ENCODE measurements around the gene ROBO3.

Gene ROBO3

DNA sequence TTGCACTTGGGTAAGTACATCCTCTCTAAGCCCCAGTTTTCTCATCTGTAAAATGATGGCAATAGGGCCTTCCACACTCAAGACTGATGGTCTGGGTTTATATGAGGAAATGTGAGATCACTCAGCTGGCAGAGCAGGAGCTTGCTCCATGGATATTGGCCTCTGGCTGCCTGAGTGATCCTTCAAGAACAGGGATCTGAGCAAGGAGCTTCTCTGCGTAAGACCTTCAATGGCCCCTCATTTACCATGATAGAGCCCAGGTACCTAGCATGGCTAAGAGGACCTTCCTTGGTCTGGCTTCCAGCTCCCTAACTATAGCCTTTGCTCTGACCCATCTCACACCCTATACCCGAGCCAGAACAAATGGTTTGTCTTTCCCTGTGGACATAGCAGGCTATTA lies 26.9 kb downstream of the ROBO3 start:
- DNase-seq (ENCODE audit: low read depth), result no peak

GRCh38 chr11:124892750-124893454 lies 27.7 kb downstream of the ROBO3 start:
- DNase-seq (ENCODE audit: low read depth), result no peak

GRCh38 chr11:124893781-124894401 lies 28.7 kb downstream of the ROBO3 start:
- no peak for DNase-seq (ENCODE audit: low read depth)

GRCh38 chr11:124894606-124895430 lies 29.6 kb downstream of the ROBO3 start:
- DNase-seq (ENCODE audit: low read depth), result no peak

- no peak for DNase-seq (ENCODE audit: low read depth)
Measured at GRCh38 chr11:124895471-124895971, 30.3 kb downstream of the ROBO3 start.

DNA sequence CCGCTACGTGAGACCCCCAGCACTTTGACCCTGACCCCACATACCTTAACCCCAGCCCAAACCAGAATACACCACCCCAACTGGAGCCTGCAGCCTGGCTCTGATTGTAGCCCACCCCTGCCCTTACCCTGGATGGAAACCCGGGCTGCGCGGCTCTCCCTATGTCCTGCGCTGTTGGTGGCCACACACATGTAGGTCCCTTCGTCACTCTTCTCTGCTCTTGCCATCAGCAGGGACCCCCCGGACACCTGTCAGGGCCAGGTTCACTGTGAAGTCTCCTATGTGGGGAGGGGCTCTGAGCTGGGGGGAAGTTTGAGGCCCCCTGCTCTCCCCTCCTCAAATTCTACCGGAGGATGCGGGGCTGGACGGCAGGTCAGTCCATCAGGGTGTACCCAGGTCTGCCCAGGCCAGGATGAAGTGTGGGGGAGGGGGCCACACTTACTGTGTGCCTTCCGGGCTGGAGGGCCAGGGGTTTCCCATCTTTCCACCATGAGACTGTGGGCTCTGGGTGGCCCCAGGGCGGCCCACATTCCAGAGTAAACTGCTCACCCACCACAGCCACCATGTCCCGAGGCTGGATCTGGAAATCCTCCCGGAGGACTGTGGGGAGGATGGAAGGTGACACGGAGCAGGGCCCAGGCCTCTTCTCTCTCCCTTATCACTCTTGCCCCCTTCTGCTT lies 31.0 kb downstream of the ROBO3 start:
- DNase-seq (ENCODE audit: low read depth), result no peak

DNA sequence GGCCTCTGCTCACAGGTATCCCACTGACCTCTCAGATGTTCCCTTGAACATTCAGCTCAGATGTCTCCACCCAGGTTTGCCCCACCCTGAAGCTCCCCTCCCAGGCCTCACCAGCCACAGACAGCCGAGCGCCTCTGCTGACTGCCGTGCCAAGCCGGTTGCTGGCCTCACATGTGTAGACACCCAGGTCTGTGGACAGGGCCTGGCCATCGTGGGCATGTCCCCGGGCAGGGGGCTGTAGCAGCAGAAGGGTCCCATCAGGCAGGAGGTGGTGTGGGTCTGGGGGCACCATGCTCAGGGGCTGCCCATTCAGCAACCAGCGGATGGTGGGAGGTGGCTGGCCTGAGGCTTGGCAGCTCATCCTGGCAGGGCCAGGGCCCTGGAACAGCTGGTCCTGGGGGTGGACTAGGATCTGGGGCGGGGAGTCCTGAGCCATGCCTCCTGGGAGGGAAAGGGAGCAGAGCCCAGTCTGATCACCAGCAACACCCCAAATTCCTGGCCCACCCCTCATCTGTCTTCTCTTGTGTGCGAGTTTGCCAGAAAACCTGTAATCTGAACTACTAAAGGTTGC lies 31.7 kb downstream of the ROBO3 start:
- DNase-seq (ENCODE audit: low read depth), result no peak

DNA sequence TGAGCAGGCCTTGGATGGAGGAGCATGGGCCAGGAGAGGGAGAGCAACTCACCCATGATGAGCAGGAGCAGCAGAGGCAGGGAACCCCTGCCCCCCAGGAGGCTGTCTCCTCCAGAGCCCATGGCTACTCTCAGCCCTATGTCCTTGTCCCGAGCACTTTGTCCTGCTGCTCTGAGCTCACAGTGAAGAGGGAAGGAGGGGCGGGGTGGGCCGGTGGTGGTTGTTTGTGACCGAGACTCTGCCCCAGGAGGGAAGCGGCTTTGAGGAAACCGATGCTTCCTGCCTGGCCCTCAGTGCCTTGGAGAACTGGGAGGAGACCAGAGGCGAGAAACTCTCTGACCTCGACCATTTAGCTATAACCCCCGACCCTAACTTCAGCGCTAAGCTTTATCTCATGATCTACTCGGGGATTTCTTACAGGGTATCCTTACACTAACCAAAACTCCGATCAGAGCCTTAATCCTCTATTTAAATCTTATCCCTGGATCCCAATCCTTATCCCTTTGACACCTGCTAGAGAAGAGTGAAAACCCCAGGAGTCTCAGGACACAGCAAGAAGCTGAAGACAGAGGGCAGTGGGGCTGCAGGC lies 32.5 kb downstream of the ROBO3 start, which contains the start of gene ROBO4:
ROBO4 (minus strand) TSS at position 192 of the 589 bp plus-strand sequence; CDS start at position 122, 70 bp downstream.
- DNase-seq (ENCODE audit: low read depth), result no peak

GRCh38 chr11:124898263-124898680 lies 33.0 kb downstream of the ROBO3 start:
- no peak for DNase-seq (ENCODE audit: low read depth)

DNA sequence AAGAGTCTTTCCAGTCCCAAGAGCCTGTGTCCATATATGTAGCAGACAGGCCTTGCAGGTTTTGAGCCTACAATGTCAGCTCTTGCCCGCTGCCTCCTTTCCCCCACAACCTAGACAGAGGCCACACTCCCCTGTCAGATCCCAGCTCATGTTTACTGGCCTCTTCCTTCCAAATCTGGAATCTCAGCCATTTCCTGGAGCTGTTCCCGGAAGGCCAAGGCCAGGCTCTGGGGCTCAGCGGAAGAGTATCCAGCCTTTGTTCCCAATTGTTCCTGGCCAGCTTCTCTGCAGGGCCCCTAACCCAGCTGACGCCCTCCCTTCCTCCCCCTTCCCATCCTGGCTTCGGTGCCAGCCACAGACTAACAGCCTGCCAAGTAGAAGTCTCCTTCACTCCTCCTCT lies 33.5 kb downstream of the ROBO3 start:
- DNase-seq (ENCODE audit: low read depth), result no peak

DNA sequence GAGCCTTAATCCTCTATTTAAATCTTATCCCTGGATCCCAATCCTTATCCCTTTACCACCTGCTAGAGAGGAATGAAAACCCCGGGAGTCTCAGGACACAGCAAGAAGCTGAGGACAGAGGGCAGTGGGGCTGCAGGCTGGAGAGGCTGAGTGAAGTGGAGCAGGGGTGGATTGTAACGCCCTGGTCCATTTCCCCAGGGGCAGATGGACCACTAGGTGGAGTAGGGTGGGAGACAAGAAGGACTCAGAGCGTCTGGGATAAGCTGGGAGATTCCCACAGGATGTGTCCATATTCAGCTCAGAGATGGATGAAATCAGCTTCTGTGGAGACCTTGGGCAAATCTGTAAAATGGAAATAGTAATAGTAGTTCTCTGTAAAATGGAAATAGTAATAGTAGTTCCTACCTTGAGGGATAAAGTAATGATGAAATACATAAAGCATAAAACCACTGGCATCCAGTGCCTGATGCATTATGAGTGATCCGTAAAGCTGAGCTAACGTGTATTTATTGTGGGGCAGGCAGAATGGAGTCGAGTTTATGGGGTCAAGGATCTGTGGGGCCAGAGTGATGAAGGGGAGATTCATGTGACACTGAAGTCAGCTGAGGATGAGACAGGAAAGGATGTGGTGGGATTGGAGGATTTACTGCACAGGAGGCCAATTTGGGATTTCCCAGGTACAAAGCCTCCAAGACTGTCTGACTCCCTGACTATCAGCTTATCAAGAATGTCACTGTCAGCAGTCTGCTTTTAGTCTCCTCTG lies 34.3 kb downstream of the ROBO3 start:
- no peak for DNase-seq (ENCODE audit: low read depth)

DNA sequence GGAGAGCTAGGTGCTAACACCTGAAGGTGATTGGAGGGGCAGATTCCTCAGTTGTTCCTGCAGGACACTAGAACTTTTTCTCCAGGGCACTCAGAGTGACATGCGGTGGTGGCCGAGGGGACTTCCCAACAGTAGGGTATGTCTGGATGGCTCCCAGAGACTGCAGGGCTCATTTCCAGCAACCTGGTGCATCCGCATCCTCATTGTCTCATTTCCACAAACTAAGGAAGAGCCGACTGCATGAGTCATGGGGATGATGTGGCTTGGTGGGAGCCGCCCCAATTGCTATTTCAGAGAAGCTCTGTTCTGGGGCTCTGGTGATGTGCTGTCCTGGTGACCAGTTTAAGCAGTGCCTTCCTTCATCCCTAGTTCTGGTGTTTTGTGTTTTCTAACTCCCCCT lies 35.2 kb downstream of the ROBO3 start:
- DNase-seq (ENCODE audit: low read depth), result no peak

DNA sequence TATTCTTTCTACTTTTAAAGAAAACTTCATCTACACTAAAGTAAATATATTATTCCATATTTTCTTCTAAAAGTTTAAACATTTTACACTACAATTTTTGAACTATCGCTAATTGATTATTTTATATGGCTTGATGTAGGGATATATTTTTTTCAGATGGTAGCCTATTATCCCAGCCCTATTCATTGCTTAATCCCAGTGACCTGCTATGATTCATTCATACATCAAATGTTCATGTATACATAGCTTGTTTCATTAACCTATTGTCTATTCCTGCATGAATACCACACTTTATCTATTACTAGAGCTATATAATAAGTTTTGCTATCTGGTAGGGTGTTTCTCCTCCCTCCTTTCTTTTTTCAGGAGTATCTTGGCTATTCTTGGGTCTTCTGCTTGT lies 37.4 kb downstream of the ROBO3 start:
- DNase-seq (ENCODE audit: low read depth), result no peak

DNA sequence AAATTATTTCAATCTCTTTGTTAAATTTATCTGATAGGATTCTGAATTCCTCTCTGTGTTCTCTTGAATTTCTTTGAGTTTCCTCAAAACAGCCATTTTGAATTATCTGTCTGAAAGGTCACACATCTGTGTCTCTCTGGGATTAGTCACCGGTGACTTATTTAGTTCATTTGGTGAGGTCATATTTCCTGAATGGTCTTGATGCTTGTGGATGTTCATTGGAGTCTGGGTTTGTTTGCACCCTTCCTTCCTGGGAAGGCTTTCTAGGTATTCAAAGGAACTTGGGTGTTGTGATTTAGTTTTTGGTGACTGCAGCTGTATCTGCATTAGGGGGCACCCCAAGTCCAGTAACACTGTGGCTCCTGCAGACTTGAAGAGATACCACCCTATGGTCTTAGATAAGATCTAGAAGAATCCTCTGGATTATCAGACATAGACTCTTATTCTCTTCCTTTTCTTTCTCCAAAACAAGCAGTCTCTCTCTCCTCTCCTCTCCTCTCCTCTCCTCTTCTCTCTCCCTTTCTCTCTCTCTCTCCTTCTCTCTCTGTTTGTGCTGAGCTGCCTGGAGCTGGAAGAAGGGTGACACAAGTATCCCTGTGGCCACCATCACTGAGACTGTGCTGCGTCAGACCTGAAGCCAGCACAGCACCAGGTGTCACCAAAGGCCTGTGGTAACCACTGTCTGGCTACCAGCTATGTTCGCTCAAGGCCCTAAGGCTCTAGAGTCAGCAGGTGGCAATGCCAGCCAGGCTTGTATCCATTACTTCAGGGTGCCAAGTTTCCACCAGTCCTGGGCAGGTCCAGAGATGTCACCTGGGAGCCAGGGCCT lies 50.5 kb downstream of the ROBO3 start:
- DNase-seq (ENCODE audit: low read depth), result no peak

DNA sequence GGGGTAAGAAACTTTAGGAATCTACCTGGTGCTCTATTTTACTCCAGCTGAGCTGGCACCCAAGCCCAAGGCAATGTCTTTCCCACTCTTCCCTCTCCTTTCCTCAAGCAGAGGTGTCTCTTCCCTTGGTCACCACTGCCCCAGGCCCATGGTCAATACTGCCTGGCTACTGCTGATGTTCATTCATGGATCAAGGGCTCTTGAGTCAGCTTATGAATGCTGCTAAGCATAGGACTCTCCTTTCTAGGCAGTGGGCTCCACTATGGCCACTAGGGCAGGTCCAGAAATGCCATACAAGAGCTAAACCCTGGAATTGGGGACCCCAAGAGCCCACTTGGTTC lies 51.1 kb downstream of the ROBO3 start:
- no peak for DNase-seq (ENCODE audit: low read depth)

- DNase-seq (ENCODE audit: low read depth), result no peak
Measured at GRCh38 chr11:124917115-124917637, 51.9 kb downstream of the ROBO3 start.

GRCh38 chr11:124918950-124919349 lies 53.7 kb downstream of the ROBO3 start, which contains the start of gene HEPN1:
HEPN1 (plus strand) TSS chr11:124919250.
- no peak for DNase-seq (ENCODE audit: low read depth)

GRCh38 chr11:124919898-124920297 lies 54.7 kb downstream of the ROBO3 start:
- no peak for DNase-seq (ENCODE audit: low read depth)

DNA sequence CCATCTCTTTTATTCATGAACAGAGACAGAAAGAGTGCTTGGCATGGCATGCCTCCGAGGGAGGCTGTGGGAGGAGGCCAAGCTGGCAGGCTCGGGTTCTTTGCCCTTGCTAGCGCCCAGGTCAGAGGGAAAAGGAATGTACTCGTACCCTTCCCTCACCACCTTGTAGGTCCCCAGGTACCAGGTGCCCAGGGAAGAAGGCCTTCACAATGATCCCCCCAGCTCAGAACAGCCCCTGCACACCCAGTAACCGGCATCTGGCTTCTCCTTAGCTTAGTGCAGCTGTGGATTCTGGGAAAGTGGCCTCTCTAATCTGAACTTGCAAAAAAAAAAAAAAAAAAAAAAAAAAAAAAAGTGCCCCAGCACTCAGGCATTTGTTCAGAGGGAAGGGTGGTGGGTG lies 55.1 kb downstream of the ROBO3 start:
- DNase-seq (ENCODE audit: low read depth), result no peak
